Neural cell (in vitro differentiated cells): ENCODE data around the gene LARGE1.

Source experiments
- CTCF ChIP-seq: fragments of 450-650 bp; IDR thresholded peaks from 2 replicates; pipeline ENCODE4 v1.5.1; 2014; ENCODE audit warnings: antibody characterized with exemption, mild to moderate bottlenecking, moderate library complexity; ENCODE audit not compliant: poor library complexity, severe bottlenecking
- EZH2 ChIP-seq: fragments of 200-600, 300-800 bp; shearing (Covaris generic), sonication (generic); IDR thresholded peaks from 2 replicates; pipeline ENCODE4 v1.6.1; 2014; ENCODE audit warnings: antibody characterized with exemption, low read length, borderline replicate concordance, mild to moderate bottlenecking; ENCODE audit not compliant: insufficient read depth, poor library complexity, severe bottlenecking
- MXI1 ChIP-seq: fragments of 450-650 bp; conservative IDR thresholded peaks from 2 replicates; pipeline ENCODE4 v1.6.1; 2014; ENCODE audit warnings: antibody characterized with exemption, mild to moderate bottlenecking; ENCODE audit not compliant: poor library complexity, severe bottlenecking
- POLR2AphosphoS5 ChIP-seq: IDR thresholded peaks from 2 replicates; pipeline ENCODE4 v1.6.1; 2012

GRCh38 chr22:33909911-33910310 lies 10.4 kb downstream of the LARGE1 start:
- TF ChIP-seq CTCF (no peak), POLR2AphosphoS5 (no peak), EZH2 (no peak), MXI1 (no peak)
